IPS-NIHi7 (cell line): ENCODE measurements around the gene SVIL.
"Not testable (repeated sequence)": the region's sequence is repeated elsewhere in the genome, so short reads cannot be mapped to it uniquely, and the experiment has no call there.

Source experiments
- DNase-seq: peaks from one replicate; pipeline ENCODE4 v3.0.0; 2012; ENCODE audit warnings: mixed read lengths; ENCODE audit errors: extremely low spot score

SVIL gene

DNA sequence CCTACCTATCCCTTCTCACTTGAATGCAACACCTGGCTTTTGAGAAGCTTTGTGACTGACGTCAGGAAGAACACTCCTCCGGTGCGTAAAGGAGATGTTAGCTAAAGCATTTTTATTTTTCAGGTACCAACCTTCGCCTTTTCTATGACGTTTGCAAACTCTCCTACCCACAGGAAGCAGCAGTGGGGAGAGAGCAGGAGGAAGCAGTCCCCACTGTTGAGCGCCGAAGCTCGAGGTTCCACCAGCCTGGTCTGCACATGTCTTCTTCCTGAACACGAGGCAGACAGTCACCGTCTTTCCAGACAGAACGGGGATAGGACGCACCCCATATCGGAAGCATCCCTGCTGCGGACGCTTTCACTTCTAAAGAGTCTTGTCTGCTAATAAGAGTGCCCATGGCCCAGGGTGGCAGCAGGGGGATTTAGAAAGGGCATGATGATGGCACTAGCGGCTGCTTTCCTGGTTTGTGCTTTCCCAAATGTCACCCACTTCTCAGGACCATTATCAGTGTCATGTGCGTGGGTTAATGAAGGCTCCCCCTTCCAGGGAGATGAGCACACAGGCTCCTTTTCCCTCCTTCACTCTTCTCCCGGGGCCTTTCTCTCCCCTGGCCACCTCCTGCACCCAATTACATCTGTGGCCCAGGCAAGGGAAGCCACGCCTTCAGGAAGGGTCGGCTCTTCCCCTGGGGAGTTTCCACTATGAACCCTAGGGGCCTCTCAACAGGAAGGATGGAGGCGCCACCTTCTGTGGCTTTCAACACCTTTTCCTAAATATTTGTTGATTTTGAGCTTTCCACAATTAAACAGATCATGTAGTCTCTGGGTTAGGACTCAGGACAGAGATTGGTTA, 147.5 kb downstream of the SVIL start:
- not testable (repeated sequence) for DNase-seq

DNA sequence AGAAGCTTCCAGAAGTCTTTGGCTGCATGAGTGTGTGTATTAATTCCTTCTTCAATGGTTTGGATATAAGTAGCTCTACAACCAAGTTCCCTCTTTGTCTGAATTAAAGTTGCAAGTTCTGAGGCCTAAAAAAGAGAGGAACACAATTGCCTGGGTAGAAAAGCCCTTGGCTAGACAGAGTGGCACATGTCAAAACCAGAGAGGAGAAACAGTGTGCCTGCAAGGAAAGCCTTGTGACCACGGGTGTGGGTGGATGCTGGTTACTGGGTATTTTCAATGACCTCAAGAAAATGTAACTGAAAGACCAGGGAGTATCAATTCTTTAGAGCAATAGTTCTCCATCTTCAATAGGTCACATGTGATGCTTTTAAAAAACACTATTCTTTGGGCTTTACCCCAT, 148.3 kb downstream of the SVIL start:
- no peak for DNase-seq

GRCh38 chr10:29484677-29485076, 150.1 kb downstream of the SVIL start:
- DNase-seq = not testable (repeated sequence)

GRCh38 chr10:29482591-29483431, 152.0 kb downstream of the SVIL start:
- peak; percentile 44 for DNase-seq

DNA sequence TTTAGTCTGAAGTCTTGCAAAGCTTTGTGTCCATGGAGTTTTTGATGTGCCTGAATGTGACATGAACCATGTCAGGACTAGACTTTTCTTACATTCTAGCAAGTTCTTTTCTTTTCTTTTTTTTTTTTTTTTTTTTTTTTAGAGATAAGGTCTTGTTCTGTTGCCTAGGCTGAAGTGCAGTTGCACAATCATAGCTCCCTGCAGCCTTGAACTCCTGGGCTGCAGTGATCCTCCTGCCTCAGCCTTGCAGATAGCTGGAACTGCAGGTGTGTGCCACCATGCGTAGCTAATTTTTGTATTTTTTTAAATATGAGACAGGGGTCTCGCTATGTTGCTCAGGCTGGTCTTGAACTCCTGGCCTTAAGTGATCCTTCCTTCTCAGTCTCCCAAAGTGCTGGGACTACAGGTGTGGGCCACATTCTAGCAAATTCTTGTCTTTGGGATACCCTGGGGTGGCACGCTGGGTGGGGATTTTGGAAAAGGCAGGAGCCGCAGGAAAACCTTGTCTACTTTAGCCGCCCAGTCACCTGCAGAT, 152.8 kb downstream of the SVIL start:
- no peak for DNase-seq

- no peak for DNase-seq
These were observed 154.5 kb downstream of the SVIL start for GRCh38 chr10:29479981-29480954.

DNA sequence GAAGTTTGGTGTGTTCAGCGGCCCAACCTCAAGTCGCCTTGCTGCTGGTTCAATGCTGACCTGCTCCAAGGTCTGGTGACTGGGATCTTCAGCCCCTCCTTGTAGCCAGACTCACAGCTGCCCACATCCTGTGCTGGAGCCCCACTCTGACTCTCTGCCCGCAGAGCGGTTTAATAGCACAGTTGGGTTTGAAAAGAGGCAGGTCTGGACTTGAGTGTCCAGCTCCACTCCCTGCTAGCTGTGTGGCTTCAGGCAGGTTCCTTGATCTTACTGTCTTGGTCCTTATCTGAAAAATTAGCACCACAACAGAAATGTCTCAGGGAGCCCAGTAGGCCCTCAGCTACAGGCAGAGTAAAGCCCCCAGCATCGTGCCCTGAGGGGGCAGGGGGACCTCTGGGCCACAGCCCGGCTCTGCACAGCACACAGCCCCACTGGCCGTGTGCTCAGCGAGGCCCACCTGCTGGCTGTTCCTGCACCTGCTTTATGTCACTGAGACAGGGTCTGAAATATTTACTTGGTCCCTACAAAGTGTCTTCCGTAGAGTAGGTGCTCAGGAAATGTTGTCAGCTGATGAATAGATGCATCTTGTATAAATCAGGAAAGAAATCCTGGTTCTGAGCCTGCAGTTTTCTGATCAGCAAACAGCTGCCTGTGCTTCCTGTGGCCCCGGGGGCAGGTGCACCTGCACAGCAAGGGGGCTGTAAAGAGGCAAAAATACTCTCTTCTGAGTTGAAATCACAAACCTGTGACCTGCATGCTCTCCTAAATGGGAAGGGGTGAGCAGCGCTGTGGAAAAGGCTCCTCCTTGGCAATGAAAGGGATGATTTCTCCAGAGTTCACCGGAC, 155.5 kb downstream of the SVIL start:
- DNase-seq = no peak

DNA sequence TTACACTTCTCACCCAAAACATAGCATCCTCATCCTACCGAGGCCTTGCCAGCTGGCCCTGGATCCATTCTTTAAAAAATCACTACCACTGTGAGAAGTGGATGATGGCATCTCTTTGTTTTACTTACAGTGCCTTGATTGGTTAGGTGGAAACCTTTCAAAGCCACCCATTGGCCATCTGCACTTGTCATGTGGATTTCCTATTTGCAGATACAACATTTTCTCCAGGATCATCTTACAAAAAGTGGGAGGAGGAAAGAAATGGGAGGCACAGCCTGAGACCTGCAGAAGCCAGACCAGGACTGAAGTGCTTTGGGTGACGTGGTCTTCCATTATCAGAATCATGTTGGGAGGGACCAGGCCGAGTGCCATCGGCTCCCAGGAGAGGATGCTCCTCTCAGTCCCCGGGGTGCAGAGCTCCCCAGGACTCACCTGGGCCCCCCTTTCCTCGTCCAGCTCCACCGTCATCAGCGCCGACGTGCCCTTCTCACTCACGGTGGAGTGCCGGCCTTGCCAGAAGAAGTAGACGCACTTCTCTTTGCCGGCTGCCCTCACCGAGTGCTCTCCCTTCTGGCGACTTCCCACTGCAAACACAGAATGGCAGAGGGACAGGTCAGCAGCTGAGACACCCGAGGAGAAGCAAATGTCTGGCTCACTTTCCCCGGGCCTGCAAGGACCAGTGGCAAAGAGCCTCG, 161.2 kb downstream of the SVIL start:
- DNase-seq = no peak

DNA sequence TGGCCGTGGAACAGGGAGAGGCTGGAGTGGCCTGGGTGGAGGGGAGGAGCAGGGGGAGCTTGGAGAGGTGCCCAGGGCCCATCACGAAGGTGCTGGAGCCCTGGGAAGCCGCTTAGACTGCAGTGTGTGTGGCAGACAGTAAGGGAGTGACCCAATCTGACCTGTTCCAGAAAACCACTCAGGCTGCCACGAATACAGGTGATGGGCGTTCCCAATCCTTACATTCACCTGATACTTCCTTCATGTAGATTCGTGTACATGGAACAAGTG, 161.7 kb downstream of the SVIL start:
- no peak for DNase-seq

GRCh38 chr10:29472301-29473086, 162.3 kb downstream of the SVIL start:
- DNase-seq = no peak

DNA sequence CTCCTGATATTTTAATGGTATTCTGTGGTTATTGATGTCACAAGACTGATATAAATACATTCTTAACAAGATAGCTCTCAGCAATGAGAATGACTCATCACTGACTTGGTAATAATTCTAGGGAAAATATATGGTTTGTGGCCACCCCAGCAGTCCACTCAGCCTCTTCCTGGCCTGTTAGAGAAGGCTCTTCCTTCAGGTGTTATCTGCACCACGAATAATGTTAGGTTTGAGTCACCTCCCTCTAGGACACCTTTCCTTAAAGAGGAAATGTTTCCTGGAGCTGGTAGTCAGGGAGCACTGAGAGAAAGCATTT, 163.3 kb downstream of the SVIL start:
- no peak for DNase-seq

- no peak for DNase-seq
These were observed 163.8 kb downstream of the SVIL start for GRCh38 chr10:29470843-29471543.

GRCh38 chr10:29470355-29470705, 164.4 kb downstream of the SVIL start:
- peak; percentile 75 for DNase-seq

GRCh38 chr10:29469481-29470354, 165.1 kb downstream of the SVIL start:
- DNase-seq = no peak

DNA sequence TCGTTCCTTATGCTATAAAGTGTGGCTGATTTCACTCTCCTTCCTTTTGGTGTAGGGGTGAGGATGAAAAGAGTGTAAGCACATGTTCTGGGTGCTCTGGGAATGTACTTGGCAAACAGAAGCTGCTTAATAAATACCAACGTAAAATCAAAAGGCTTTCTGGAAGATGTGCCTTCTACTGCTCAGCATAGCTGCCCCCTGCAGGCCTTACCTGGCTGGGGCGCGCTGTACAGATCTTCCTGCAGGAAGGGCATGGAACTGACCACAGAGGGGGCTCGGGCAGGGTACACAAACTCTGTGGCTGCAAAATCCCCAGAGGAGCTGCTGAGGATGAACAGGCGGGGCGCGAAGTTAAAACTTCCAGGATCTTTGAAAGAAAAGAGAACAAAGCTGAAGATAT, 169.4 kb downstream of the SVIL start:
- DNase-seq = no peak

GRCh38 chr10:29464671-29465171, 170.1 kb downstream of the SVIL start:
- DNase-seq = not testable (repeated sequence)

DNA sequence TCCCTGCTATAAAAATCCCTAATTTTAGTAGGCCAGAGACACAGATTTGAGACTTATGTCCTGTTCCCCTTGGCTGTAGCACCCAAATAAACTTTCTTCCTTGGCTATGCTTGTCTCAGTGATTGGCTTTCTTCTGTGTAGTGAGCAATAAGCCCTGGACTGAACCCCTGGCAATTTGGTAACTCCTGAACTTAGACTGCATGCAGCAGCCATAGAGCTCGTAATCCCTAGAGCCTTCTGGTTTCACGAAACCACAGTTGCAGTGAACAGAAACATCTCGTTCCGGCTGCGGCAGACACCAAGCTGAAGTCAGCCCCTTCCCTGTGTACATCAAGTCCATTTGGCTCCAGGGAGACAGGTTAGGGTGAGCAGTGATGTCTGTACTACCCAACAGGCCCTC, 173.7 kb downstream of the SVIL start:
- DNase-seq = no peak

DNA sequence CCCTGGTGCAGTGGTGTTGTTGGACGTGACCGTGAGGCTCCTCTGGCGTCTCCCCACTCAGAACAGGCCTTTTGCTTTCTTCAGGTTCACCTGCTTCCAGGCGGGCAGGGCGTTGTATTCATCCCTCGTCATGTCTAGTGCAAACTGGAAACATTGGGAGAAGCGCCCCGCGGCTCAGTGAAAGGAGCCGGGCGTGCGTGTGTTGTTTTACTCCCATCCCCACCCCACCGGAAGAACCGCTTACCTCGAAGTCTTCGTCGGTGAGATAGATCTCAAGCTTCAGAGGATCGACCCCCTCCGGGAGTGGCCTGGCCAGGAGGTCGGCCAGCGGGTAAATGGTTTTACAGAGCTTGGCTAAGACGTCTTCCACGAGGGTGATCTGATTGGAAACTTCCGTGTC, 176.6 kb downstream of the SVIL start:
- not testable (repeated sequence) for DNase-seq
